ENCODE measurements around the gene NBAS.

The NBAS gene

GRCh38 chr2:15127876-15128275, 433.3 kb downstream of the NBAS start:
- H3K9me3 ChIP-seq (ENCODE audit: control insufficient read depth, insufficient read depth, low read depth, low read length): no peaks in the 10 kb centered on the region
- no peaks in the 10 kb centered on the region for H3K36me3 ChIP-seq (ENCODE audit: control insufficient read depth in 2 of 2, insufficient read depth in 1 of 2, low read length in 2 of 2)
- H3K4me3 ChIP-seq (ENCODE audit: low read depth, low read length): no peak overlapping the region
- TF ChIP-seq, protein P1, sequence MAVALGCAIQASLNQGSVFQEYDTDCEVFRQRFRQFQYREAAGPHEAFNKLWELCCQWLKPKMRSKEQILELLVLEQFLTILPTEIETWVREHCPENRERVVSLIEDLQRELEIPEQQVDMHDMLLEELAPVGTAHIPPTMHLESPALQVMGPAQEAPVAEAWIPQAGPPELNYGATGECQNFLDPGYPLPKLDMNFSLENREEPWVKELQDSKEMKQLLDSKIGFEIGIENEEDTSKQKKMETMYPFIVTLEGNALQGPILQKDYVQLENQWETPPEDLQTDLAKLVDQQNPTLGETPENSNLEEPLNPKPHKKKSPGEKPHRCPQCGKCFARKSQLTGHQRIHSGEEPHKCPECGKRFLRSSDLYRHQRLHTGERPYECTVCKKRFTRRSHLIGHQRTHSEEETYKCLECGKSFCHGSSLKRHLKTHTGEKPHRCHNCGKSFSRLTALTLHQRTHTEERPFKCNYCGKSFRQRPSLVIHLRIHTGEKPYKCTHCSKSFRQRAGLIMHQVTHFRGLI (tag by site-specific recombination; IDR thresholded peaks at IDR 0.05): no peak
- TF ChIP-seq, protein P2, sequence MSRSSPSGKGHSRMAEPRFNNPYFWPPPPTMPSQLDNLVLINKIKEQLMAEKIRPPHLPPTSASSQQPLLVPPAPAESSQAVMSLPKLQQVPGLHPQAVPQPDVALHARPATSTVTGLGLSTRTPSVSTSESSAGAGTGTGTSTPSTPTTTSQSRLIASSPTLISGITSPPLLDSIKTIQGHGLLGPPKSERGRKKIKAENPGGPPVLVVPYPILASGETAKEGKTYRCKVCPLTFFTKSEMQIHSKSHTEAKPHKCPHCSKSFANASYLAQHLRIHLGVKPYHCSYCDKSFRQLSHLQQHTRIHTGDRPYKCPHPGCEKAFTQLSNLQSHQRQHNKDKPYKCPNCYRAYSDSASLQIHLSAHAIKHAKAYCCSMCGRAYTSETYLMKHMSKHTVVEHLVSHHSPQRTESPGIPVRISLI (tag by site-specific recombination; IDR thresholded peaks at IDR 0.05): no peak
- TF ChIP-seq ZNF214 (tag by site-specific recombination; IDR thresholded peaks at IDR 0.05; ENCODE audit: borderline replicate concordance) (no peak), ZNF830 (tag by site-specific recombination; IDR thresholded peaks at IDR 0.05; ENCODE audit: low read depth) (no peak), ZNF777 (tag by site-specific recombination; IDR thresholded peaks at IDR 0.05; ENCODE audit: borderline replicate concordance) (no peak)
- POLR2A ChIA-PET: no interaction called here
- H3K27ac ChIP-seq (ENCODE audit: extremely low read depth, low read depth, low read length): no peak overlapping the region
- no peaks in the 10 kb centered on the region for H3K4me1 ChIP-seq (ENCODE audit: control insufficient read depth, insufficient read depth, low read length)
- CTCF ChIA-PET: interaction anchor here (0.7 to 0.9 kb wide), 2 partner anchors 305 to 419 kb away, joined by 3 read pairs; no protein-coding TSS in a partner anchor

- Histone ChIP-seq H3K4me1 (ENCODE audit: control insufficient read depth, insufficient read depth, low read length) (no peaks in the 10 kb centered on the region), H3K4me3 (ENCODE audit: low read depth, low read length) (no peak overlapping the region), H3K9me3 (ENCODE audit: control insufficient read depth, insufficient read depth, low read depth, low read length) (no peaks in the 10 kb centered on the region), H3K27ac (ENCODE audit: extremely low read depth, low read depth, low read length) (no peak overlapping the region), H3K36me3 (ENCODE audit: control insufficient read depth in 2 of 2, insufficient read depth in 1 of 2, low read length in 2 of 2) (no peaks in the 10 kb centered on the region)
- TF ChIP-seq TRIM28 (IDR thresholded peaks at IDR 0.05; ENCODE audit: borderline replicate concordance, low read length) (no peak), ZIC2 (tag by site-specific recombination; IDR thresholded peaks at IDR 0.05) (peak; percentile 28; the same call in 1 of the 2 replicates), ZNF341 (tag by site-specific recombination; IDR thresholded peaks at IDR 0.05; ENCODE audit: low read depth) (peak; percentile 62), ZNF645 (tag by site-specific recombination; IDR thresholded peaks at IDR 0.05) (no peak)
- ChIA-PET CTCF (interaction anchor here (0.9 to 1.5 kb wide), 2 partner anchors 33 to 420 kb away, joined by 3 to 6 read pairs; no protein-coding TSS in a partner anchor), POLR2A (no interaction called here)
These were observed 433.8 kb downstream of the NBAS start for GRCh38 chr2:15127301-15127700.

DNA sequence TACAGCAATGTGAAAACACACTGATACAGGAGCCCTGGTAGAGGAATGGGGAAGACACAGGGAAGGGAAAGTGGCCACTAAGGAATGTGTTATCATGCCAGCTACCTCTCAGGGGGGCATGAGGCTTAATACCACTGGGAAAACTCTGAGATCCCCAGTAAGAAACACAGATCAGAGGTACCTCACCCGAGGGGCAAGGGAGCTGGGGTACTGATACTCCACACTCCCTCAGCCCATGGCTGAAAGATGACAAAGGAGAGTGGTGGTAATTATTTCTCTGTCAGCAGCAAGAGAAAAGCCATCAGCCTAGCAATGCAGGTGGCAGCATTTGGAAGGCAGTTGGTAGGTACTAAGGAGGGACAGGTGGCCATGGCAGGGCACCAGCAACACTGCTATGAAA, 434.8 kb downstream of the NBAS start:
- H3K9me3 ChIP-seq (ENCODE audit: control insufficient read depth, insufficient read depth, low read depth, low read length): no peaks in the 10 kb centered on the region
- no peaks in the 10 kb centered on the region for H3K4me1 ChIP-seq (ENCODE audit: control insufficient read depth, insufficient read depth, low read length)
- no peak overlapping the region for H3K27ac ChIP-seq (ENCODE audit: extremely low read depth, low read depth, low read length)
- POLR2A ChIA-PET: no interaction called here
- TF ChIP-seq ZEB2 (tag by site-specific recombination; IDR thresholded peaks at IDR 0.05) (no peak), ZNF549 (tag by site-specific recombination; IDR thresholded peaks at IDR 0.05) (no peak), ZNF37A (tag by site-specific recombination; IDR thresholded peaks at IDR 0.05) (peak; percentile 93)
- CTCF ChIA-PET: interaction anchor here (1.5 kb wide), 1 partner anchor 33 kb away, joined by 6 read pairs; no protein-coding TSS in a partner anchor
- H3K4me3 ChIP-seq (ENCODE audit: low read depth, low read length): no peak overlapping the region
- H3K36me3 ChIP-seq (ENCODE audit: control insufficient read depth in 2 of 2, insufficient read depth in 1 of 2, low read length in 2 of 2): no peaks in the 10 kb centered on the region

DNA sequence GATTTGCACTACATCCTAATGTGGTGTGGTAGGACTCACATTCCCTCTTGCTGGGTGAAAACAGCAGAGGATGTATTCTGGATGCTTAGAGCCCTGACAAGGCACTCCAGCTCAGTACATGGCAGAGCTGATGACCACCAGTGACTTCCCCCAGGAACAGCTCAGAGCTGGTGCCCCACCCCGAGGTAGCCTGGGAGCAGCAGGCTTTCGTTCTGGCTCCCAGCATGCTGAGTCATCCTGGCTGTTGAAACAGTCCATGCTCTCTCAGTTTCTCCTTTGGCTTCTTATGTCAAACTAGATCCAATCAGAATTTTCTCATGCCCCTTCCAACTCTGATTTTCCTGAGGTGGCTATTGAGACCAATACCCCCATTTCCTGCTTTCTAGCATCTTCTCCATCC, 438.2 kb downstream of the NBAS start:
- H3K36me3 ChIP-seq (ENCODE audit: control insufficient read depth in 2 of 2, insufficient read depth in 1 of 2, low read length in 2 of 2): no peaks in the 10 kb centered on the region
- no peak overlapping the region for H3K4me3 ChIP-seq (ENCODE audit: low read depth, low read length)
- CTCF ChIA-PET: interaction anchor here (0.5 to 0.6 kb wide), 2 partner anchors 37 to 251 kb away, joined by 3 read pairs; no protein-coding TSS in a partner anchor
- H3K27ac ChIP-seq (ENCODE audit: extremely low read depth, low read depth, low read length): no peak overlapping the region
- H3K9me3 ChIP-seq (ENCODE audit: control insufficient read depth, insufficient read depth, low read depth, low read length): no peaks in the 10 kb centered on the region
- no peaks in the 10 kb centered on the region for H3K4me1 ChIP-seq (ENCODE audit: control insufficient read depth, insufficient read depth, low read length)
- POLR2A ChIA-PET: no interaction called here
- TF ChIP-seq, protein P2 (tag by site-specific recombination; IDR thresholded peaks at IDR 0.05): no peak
- TF ChIP-seq ZNF664 (tag by site-specific recombination; IDR thresholded peaks at IDR 0.05) (no peak), ZBTB1 (tag by site-specific recombination; IDR thresholded peaks at IDR 0.05) (no peak), ZNF560 (tag by site-specific recombination; IDR thresholded peaks at IDR 0.05; ENCODE audit: borderline replicate concordance) (no peak), ZNF302 (tag by site-specific recombination; IDR thresholded peaks at IDR 0.05; ENCODE audit: low read depth) (no peak), ZNF624 (tag by site-specific recombination; IDR thresholded peaks at IDR 0.05) (no peak), ZSCAN23 (tag by site-specific recombination; IDR thresholded peaks at IDR 0.05) (no peak), ELK4 (IDR thresholded peaks at IDR 0.05; ENCODE audit: borderline replicate concordance, low read depth, low read length) (no peak), HOXA7 (CRISPR knock-in tag; IDR thresholded peaks at IDR 0.05; ENCODE audit: borderline replicate concordance) (no peak), ZNF23 (tag by site-specific recombination; IDR thresholded peaks at IDR 0.05; ENCODE audit: borderline replicate concordance) (no peak), ZNF350 (tag by site-specific recombination; IDR thresholded peaks at IDR 0.05) (no peak)
